Activated CD4-positive, alpha-beta T cell treated with anti-CD3 and anti-CD28 coated beads, Interleukin-2, amount 10 ng/mL, durations not matched to agents 7 days and 5 days (primary cell): ENCODE results near the gene RHBDD1. TPM values are rescaled to one million over a fixed set of nuclear protein-coding genes. Genes with fewer than 3 reads are reported as not detected.

ENCODE experiments used
- CTCF ChIA-PET: fragments of 350-600 bp; sonication (Branson Sonifier 250); formaldehyde crosslinking; loops from one replicate; lab custom pipeline; 2021; ENCODE audit warnings: antibody characterized with exemption; lab: Charles Lee
- POLR2A ChIA-PET: fragments of 350-600 bp; sonication (Branson Sonifier 250); formaldehyde crosslinking; loops from one replicate; lab custom pipeline; 2021; ENCODE audit warnings: antibody characterized with exemption; lab: Charles Lee
- DNase-seq: peaks from one replicate; pipeline ENCODE4 v3.0.0-alpha.2; 2020
- H3K27ac Mint-ChIP-seq: one replicate; pipeline ENCODE4 v1.8.0; 2021; ENCODE audit warnings: mild to moderate bottlenecking, moderate library complexity, mixed read lengths
- H3K27me3 Mint-ChIP-seq: one replicate; pipeline ENCODE4 v1.8.0; 2021; ENCODE audit warnings: mixed read lengths
- H3K36me3 Mint-ChIP-seq: one replicate; pipeline ENCODE4 v1.8.0; 2021; ENCODE audit warnings: low read depth, mixed read lengths
- H3K4me1 Mint-ChIP-seq: one replicate; pipeline ENCODE4 v1.8.0; 2021; ENCODE audit warnings: mixed read lengths
- H3K4me3 Mint-ChIP-seq: one replicate; pipeline ENCODE4 v1.8.0; 2021; ENCODE audit warnings: mild to moderate bottlenecking, moderate library complexity, mixed read lengths
- H3K9me3 Mint-ChIP-seq: one replicate; pipeline ENCODE4 v1.8.0; 2021; ENCODE audit warnings: mixed read lengths
- total RNA-seq, 2 experiments: library from RNA; stranded (reverse); gene quantifications; one replicate each; pipeline ENCODE4 v1.2.3, GENCODE V29; 2021

The RHBDD1 gene
- total RNA-seq, 2 experiments from 2014 or later, result 35.5 to 45.9 TPM

GRCh38 chr2:227022608-227023007 lies 186.8 kb downstream of the RHBDD1 start:
- POLR2A ChIA-PET, result no interaction called here
- no peaks in the 10 kb centered on the region for H3K36me3 Mint-ChIP-seq
- H3K27me3 Mint-ChIP-seq, result no peaks in the 10 kb centered on the region
- no peak for DNase-seq
- CTCF ChIA-PET, result no interaction called here
- H3K4me1 Mint-ChIP-seq, result no peaks in the 10 kb centered on the region
- no peak overlapping the region for H3K4me3 Mint-ChIP-seq
- no peak overlapping the region for H3K27ac Mint-ChIP-seq
- no peaks in the 10 kb centered on the region for H3K9me3 Mint-ChIP-seq

GRCh38 chr2:227025510-227025909 lies 189.7 kb downstream of the RHBDD1 start:
- CTCF ChIA-PET, result no interaction called here
- Mint-ChIP-seq H3K4me3 (no peak overlapping the region), H3K9me3 (no peaks in the 10 kb centered on the region), H3K27me3 (no peaks in the 10 kb centered on the region), H3K36me3 (no peaks in the 10 kb centered on the region), H3K27ac (no peak overlapping the region), H3K4me1 (no peaks in the 10 kb centered on the region)
- POLR2A ChIA-PET, result no interaction called here
- no peak for DNase-seq

- H3K4me1 Mint-ChIP-seq, result no peaks in the 10 kb centered on the region
- CTCF ChIA-PET, result no interaction called here
Observed at GRCh38 chr2:227029426-227030105, 193.7 kb downstream of the RHBDD1 start.

GRCh38 chr2:227030789-227031188 lies 194.9 kb downstream of the RHBDD1 start:
- no peak for DNase-seq
- ChIA-PET POLR2A (no interaction called here), CTCF (no interaction called here)
- H3K27me3 Mint-ChIP-seq, result peaks cover 4% of the 10 kb centered on the region
- no peak overlapping the region for H3K4me3 Mint-ChIP-seq
- no peaks in the 10 kb centered on the region for H3K4me1 Mint-ChIP-seq
- no peaks in the 10 kb centered on the region for H3K9me3 Mint-ChIP-seq
- no peaks in the 10 kb centered on the region for H3K36me3 Mint-ChIP-seq
- H3K27ac Mint-ChIP-seq, result no peak overlapping the region

More at GRCh38 chr2:227029426-227030105, 193.7 kb downstream of the RHBDD1 start:
- Mint-ChIP-seq H3K4me3 (no peak overlapping the region), H3K9me3 (no peaks in the 10 kb centered on the region), H3K27ac (no peak overlapping the region), H3K36me3 (no peaks in the 10 kb centered on the region), H3K27me3 (no peaks in the 10 kb centered on the region)
- POLR2A ChIA-PET, result no interaction called here
- no peak for DNase-seq

- H3K27ac Mint-ChIP-seq, result no peak overlapping the region
- no peaks in the 10 kb centered on the region for H3K36me3 Mint-ChIP-seq
- DNase-seq, result no peak
- ChIA-PET POLR2A (no interaction called here), CTCF (no interaction called here)
- no peak overlapping the region for H3K4me3 Mint-ChIP-seq
- H3K9me3 Mint-ChIP-seq, result no peaks in the 10 kb centered on the region
- H3K27me3 Mint-ChIP-seq, result peaks cover 4% of the 10 kb centered on the region
- no peaks in the 10 kb centered on the region for H3K4me1 Mint-ChIP-seq
Observed at GRCh38 chr2:227031379-227031778, 195.5 kb downstream of the RHBDD1 start.

GRCh38 chr2:227033471-227034148 lies 197.8 kb downstream of the RHBDD1 start:
- H3K27me3 Mint-ChIP-seq, result peaks cover 10% of the 10 kb centered on the region
- H3K27ac Mint-ChIP-seq, result no peak overlapping the region
- no peak for DNase-seq
- CTCF ChIA-PET, result no interaction called here
- H3K4me3 Mint-ChIP-seq, result no peak overlapping the region
- H3K4me1 Mint-ChIP-seq, result no peaks in the 10 kb centered on the region
- H3K9me3 Mint-ChIP-seq, result no peaks in the 10 kb centered on the region
- POLR2A ChIA-PET, result no interaction called here
- no peaks in the 10 kb centered on the region for H3K36me3 Mint-ChIP-seq

GRCh38 chr2:227035711-227036367 lies 200.0 kb downstream of the RHBDD1 start:
- no peaks in the 10 kb centered on the region for H3K4me1 Mint-ChIP-seq
- peaks cover 18% of the 10 kb centered on the region for H3K27me3 Mint-ChIP-seq
- ChIA-PET CTCF (no interaction called here), POLR2A (no interaction called here)
- no peaks in the 10 kb centered on the region for H3K36me3 Mint-ChIP-seq
- DNase-seq, result no peak
- no peak overlapping the region for H3K27ac Mint-ChIP-seq
- H3K9me3 Mint-ChIP-seq, result no peaks in the 10 kb centered on the region
- no peak overlapping the region for H3K4me3 Mint-ChIP-seq

GRCh38 chr2:227036527-227036926 lies 200.7 kb downstream of the RHBDD1 start:
- Mint-ChIP-seq H3K9me3 (no peaks in the 10 kb centered on the region), H3K4me3 (no peak overlapping the region), H3K4me1 (no peaks in the 10 kb centered on the region), H3K27me3 (peaks cover 18% of the 10 kb centered on the region), H3K36me3 (no peaks in the 10 kb centered on the region), H3K27ac (no peak overlapping the region)
- ChIA-PET POLR2A (no interaction called here), CTCF (no interaction called here)
- no peak for DNase-seq

- H3K27me3 Mint-ChIP-seq, result peaks cover 18% of the 10 kb centered on the region
- DNase-seq, result no peak
- no peak overlapping the region for H3K27ac Mint-ChIP-seq
- ChIA-PET CTCF (no interaction called here), POLR2A (no interaction called here)
- no peaks in the 10 kb centered on the region for H3K9me3 Mint-ChIP-seq
- H3K36me3 Mint-ChIP-seq, result no peaks in the 10 kb centered on the region
- H3K4me1 Mint-ChIP-seq, result no peaks in the 10 kb centered on the region
- H3K4me3 Mint-ChIP-seq, result no peak overlapping the region
Observed at GRCh38 chr2:227038550-227039189, 202.8 kb downstream of the RHBDD1 start.

- CTCF ChIA-PET, result no interaction called here
- no peak for DNase-seq
- peaks cover 8% of the 10 kb centered on the region for H3K27me3 Mint-ChIP-seq
- H3K4me3 Mint-ChIP-seq, result no peak overlapping the region
- H3K9me3 Mint-ChIP-seq, result no peaks in the 10 kb centered on the region
- POLR2A ChIA-PET, result no interaction called here
- no peak overlapping the region for H3K27ac Mint-ChIP-seq
- no peaks in the 10 kb centered on the region for H3K36me3 Mint-ChIP-seq
- H3K4me1 Mint-ChIP-seq, result no peaks in the 10 kb centered on the region
Observed at GRCh38 chr2:227043981-227044380, 208.1 kb downstream of the RHBDD1 start.

Other genes starting within 250 kb of the RHBDD1 start
- 1 to 10 TPM; 6.6 to 6.9 TPM for gene IRS1, start 36.2 kb upstream of the RHBDD1 start, total RNA-seq